ENCODE results near the gene TCAF2. TPM values are rescaled to one million over a fixed set of nuclear protein-coding genes. Genes with fewer than 3 reads are reported as not detected.

Gene TCAF2
- 0.38 and 0.98 TPM in 2 replicates for total RNA-seq

DNA sequence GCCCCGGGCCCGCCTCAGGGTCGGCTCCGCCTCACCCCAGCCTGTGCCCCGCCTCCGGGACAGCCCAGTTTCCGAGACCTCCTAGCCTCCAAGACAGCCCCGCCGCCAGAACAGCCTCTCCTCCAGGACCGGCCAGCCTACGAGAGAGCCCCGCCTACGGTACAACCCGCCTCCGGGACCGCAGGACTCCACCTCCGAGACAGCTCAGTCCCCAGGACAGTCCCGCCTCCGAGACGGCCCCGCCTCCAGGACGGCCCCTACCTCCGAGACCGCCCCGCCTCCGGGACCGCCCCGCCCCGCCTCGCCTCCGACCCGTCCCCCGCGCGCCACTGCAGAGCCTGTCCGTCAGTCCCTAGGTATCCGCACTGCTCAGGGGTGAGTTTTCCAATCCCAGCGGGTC is at the start of gene TCAF2:
TSS of gene TCAF2 (plus strand) at position 329 of the 400 bp plus-strand sequence.

DNA sequence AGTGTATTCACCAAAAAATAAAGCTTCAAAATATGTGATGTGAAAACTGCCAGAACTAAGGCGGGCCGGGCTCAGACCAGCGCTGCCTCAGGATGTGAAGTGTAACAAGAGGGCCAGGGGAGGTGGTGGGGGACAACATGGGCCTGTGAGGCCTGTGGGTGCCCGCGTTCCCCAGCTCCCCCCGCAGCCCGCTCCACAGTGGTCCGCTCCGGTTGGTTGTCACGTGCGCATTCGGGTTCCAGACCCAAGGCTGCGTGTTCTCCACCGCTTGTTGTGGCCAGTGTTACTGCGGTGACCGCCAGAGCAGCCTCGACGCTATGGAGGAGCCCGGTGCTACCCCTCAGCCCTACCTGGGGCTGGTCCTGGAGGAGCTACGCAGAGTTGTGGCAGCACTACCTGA is 49.3 kb upstream of the TCAF2 start, which contains the start of gene CTAGE15:
TSS of gene CTAGE15 (plus strand) at position 301 of the 400 bp plus-strand sequence. CDS start at position 318, 17 bp downstream.

Other genes with a start within 250 kb of the TCAF2 start
- gene ZYX, start 239.6 kb upstream of the TCAF2 start, total RNA-seq, result 284 and 314 TPM in 2 replicates
- gene EPHA1, start 212.1 kb upstream of the TCAF2 start, total RNA-seq, result 0.33 and 1.6 TPM in 2 replicates
- not detected in 2 replicates for gene TAS2R60, start 177.5 kb upstream of the TCAF2 start, total RNA-seq
- gene TAS2R41, start 143.1 kb upstream of the TCAF2 start, total RNA-seq, result not detected in 2 replicates
- not detected in 2 replicates for gene CTAGE15, start 49.2 kb upstream of the TCAF2 start, total RNA-seq
- gene CTAGE6, start 136.7 kb downstream of the TCAF2 start, total RNA-seq, result not detected in 2 replicates